Stimulated activated CD4-positive, alpha-beta T cell treated with anti-CD3 and anti-CD28 coated beads, Interleukin-12 subunit alpha, Interleukin-12 subunit beta, amount 100 ng/mL, for 48 hours (primary cell): Measurements from ENCODE around the gene ARL11.

Experiments used
- DNase-seq, 3 donors: peaks; one replicate each; pipeline ENCODE4 v3.0.0-alpha.2; 2020; ENCODE audit warnings: low read depth in 2 of 3, low spot score in 1 of 3

Gene ARL11

DNA sequence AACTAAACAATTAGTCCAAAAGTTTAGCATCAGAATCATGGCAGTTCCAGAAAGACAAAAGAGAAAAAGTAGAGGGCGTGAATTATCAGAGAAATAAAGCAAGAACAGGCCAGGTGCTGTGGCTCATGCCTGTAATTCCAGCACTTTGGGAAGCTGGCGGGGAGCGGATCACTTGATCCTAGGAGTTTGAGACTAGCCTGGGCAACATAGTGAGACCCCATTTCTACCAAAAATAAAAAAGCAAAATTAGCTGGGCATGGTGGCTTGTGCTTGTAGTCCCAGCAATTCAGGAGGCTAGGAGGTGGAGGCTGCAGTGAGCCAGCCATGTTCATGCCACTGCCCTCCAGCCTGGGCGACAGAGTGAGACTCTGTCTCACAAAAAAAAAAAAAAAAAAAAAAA, 18.4 kb downstream of the ARL11 start:
- DNase-seq = no peak

DNA sequence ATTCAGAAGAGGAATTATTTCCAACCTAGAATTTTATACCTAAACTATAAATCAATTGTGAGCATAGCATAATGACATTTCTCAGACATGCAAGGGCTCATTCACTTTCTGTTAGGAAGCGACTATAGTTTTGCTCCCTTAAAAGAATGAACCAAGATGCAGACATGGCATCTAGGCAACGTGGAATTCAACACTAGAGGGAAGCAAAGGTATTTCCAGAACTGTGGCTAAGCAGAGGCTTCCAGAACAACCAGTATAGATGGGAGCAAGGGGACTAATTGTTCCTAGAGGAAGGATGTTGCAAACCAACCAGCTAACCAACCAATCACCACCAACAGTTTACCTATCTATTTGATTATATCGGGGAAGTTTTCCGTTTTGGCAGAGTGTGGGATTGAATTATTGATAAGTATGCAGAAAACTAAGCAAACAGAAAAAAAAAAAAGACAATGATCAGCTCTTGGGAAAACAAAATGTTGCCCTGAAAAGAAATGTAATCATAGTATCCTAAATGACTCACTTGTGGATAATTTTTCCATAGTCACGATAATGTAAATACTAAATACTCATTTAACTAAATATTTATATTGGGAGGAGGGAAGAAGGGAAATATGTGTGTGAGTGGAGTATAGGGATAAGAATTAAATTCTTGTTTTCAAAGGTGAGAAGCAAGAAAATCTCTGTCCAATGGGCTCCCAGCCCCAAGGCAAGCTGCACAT, 21.1 kb downstream of the ARL11 start:
- no peak for DNase-seq

DNA sequence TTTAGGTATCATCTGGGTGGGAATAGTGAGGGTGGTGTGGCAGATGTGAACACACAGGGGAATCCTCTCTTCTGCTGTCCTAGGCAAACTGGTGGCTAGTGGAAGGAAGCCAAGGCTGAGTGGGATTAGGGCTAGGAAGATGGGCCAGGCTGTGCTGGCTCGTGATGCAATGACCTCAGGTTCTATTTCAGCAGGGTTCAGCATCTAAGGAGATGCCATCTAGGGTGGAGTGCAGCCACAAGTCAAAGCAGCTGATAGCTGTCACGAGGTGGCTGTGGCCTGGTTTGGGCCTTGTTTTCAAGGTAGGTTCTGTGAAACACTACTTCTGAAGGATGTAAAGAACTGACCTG, 21.6 kb downstream of the ARL11 start:
- DNase-seq = no peak

DNA sequence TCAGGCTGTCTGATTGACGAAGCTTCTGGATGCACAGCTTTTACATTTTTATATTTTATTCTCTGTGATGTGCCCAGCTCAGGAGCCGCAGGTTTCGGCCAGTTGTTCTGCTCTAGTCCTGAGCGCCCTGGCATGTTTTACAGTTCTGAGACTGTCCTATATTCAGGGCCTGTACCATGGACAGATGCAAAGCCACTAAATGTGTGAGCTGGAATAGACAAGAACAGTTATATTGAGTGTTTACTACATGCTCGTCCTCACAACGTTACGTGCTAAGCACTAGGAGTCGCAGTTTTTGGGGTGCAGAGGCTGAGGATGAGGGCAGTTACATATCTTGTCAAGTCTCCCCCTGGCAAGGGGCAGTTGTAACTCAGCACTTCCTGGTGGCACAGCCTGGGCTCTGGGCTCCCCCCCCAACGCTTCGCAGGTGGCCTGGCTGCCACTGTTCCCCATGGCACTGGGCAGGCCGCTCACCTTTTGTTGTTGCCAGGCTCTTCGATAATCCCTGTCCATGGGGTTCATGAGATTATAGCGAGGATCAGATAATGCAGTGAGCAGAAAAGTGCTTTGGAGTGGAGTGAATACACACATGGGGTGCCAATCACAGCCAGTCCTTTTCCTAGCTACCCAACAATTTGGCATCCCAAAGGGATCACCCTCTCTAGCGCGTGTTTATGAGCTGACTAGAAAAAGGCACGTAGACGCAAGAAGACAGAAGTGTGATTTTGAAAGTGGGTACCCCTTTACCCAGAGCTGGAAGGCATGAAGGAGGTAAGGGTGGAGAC, 23.5 kb downstream of the ARL11 start:
- no peak for DNase-seq

DNA sequence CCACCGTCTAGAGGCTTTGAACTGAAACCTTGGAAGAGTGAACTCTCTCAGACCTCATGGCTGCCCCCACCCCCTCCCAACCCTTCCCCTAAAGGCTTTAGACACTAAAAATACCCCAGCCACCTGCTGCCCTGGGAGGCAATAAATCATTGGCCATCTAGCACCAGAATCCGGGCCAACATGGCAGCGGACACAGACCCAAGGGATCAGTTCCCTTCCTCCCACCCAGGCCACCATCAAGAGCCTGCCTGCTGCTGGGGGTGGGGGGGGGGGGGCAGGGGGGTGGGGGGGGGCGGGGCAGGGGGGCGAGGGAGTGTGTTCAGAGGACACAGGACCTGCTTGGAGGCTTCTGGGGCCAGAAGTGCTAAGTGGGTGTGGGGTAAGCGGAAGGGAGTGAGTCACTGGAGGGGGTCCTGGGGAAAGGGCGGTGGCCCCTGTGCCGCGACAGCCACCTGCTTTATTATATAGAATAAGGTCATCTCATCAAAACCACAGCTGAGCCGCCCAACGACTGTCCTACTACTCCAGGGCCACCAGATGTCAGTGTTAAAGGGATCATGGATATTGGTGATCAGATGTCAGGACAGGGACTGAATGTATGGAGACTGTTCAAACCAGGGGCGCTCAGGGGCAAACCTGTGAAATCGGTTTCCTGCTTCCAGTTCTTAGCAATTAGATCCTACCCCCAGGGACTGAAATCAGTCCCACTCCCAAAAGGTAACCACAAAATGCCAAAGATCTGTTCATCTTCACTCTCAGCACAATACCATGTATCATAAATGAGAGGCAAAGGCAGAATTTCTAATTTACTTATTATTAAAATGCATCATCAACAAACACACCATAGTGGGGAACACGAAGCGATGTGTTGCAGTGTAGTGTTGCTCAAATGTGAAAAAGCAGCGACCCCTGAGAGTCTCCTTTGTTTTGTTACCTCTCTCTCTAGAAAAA, 24.3 kb downstream of the ARL11 start:
- DNase-seq = no peak

DNA sequence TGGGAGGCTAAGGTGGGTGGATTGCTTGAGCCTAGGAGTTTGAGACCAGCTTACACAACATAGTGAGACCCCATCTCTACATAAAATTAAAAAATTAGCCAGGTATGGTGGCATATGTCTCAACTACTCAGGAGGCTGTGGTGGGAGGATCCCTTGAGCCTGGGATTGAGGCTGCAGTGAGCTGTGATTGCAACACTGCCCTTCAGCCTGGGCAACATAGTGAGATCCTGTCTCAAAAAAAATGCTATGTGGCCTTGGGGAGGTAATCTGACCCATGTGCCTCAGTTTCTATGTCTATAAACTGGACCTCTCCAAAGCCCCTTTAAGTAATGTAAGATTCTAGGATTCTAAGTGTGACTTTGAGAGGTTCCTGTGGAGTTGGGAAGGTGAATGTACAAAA, 25.2 kb downstream of the ARL11 start:
- no peak for DNase-seq

DNA sequence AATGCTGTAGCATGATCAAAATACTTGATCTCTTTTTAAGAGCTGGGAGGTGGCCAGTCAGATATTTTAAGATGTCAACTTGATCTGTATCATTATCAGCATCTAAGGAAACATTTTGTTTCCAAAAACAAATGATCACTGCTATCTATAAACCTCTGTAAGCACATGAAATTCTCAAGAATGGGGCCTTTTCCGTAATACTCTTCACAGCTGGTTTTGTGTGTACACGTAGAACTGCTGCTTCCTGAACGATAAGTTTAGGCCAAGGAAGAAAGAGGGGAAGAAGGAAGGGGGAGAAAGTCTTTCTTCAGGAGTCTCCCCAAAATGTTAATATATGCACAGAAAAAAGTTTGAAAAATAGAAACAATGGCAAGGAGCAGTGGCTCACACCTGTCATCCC, 25.7 kb downstream of the ARL11 start:
- DNase-seq = no peak

DNA sequence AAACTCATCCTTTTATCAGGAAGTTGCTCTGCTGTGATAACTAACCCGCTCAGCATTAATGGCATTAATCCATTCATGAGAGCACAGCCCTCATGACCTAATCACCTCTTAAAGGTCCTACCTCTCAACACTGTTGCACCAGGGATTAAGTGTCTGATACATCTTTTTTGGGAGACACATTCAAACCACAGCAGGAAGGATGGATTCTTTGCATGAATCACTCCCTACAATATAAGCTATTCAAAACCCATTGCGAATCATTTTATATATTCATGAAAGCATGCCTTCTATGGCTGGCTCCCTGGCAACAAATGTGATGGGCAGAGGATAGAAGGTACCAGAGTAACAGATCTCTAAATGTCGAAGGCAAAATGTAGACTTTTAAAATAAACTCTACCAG, 27.6 kb downstream of the ARL11 start:
- DNase-seq = no peak

DNA sequence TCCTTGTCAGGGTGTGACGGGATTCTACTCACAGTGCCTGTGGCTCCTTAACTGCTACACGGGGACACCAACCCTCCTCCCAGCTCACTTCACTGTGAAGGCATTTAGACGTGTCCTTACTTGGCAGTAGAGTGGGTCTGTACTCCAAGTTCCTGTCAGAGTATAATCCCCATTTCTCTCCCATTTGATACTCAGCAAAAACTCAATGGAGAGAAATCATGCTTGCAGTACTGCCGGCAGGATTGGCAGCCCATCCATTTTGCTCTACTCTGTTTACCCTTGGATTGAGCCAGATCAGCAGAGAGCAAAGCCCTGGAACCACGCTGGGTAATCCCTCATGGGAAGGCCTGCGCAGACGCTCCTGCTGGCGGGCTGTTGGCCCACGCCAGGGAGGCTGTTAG, 28.9 kb downstream of the ARL11 start:
- DNase-seq = no peak

DNA sequence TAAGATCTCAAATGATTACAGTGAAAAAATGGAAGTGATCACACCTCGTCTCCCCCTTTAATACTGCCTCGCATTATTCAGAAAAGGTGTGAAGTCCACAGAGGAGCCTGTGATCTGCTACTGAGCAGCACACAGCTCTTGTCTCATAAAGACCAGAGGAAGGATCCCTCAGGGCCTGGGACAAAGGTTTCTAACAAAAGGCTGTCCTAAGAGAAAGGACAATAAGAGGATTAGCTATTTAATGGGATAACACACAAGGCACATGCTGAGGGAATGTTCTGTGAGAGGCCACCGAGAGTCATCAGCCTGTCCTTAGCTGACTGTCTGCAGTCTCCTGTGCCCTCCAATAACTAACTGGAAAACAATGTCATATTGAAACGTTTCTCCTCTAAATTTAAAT, 36.3 kb downstream of the ARL11 start:
- no peak for DNase-seq

DNA sequence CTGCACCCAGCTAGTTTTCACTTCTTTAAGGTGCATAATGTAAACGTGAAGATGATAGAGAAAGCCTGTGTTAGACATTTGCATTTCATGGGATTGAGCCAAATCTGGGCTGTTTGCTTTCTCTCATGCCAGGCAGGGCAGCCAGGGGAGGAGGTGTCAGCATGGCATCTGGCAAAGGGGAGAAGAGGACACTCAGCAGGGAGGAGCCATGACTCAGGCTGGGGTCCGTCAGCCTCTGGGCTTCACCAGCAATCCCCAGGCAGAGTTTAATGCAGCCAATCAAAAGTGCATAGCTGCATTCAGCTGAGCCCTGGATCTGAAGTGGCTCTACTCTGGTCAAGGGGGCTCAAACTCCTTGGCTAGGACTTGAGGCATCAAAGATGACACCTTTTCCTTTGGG, 39.5 kb downstream of the ARL11 start:
- DNase-seq = no peak

DNA sequence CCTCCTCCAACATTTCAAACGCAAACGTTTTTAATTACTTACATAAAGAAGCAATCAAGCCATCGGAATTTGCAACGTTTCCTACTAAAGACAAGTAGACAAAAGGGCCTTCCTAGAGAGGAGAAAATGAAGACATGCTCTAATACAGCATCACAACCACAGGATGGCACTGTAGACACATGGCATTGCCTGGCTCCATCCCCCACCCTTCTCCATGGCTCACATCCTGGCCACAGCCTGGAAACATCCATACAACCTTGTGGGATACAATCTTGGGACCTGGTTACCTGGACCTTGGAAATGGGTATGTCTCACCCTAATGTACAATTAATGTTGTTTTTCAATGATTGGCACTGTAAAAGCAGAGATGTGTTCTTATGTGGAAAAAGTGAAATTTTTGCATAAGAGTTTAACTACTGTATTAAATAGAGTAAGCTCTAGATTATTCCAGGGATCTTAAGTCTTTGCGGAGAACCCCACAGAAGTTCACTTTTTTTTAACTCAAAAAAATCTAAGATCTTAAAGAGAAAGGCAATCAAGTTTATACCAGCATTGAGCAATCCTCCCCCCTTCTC, 41.5 kb downstream of the ARL11 start:
- no peak for DNase-seq

DNA sequence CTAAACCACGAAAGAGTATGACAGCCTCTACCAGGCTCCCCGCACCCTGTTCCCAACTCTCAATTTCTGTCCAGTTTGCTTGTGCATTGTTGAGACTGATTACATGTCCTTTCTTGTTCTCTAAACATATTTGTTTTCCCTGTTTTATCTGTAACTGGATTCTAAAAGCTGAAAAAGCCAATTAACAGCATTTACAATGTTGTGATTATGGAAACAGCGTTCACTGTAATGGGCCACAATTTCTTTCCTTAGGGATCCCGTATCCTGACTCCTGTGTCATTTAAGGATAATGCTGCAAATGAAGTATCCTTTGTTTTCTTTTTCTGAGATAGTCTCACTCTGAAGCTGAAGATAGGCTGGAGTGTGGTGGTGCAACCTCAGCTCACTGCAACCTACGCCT, 42.5 kb downstream of the ARL11 start:
- DNase-seq = no peak

DNA sequence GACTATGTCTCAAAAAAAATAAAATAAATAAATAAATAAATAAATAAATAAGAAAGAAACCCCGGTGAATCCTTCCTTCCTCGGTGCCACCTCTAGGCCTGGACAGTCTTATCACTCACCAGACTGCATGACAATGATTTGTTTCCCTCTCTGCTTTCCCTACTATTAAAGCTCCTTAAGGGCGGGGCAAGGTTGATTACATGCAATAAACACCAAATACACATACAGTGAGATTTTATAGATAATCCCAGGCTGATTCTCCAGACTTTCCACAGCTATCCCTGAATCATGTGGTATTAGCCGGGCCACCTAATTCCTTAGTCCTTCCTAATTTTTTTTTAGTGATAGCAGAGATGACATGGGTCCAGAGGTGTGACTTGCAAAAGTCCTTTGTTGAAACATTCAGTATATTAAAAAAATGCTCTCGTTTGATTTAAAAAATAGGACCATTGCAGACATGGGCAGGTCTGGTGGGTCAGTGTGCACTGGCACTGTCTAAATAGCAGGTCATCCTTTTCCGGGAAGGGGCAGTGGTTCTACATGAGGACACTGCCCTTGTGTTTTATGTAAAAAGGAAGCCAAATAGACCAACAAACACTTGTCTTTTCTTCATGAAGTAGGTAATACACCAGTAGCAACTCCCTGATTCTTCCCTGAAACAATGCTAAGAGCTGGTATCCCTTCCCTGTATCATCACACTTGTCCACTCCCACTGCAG, 48.4 kb downstream of the ARL11 start:
- no peak for DNase-seq

DNA sequence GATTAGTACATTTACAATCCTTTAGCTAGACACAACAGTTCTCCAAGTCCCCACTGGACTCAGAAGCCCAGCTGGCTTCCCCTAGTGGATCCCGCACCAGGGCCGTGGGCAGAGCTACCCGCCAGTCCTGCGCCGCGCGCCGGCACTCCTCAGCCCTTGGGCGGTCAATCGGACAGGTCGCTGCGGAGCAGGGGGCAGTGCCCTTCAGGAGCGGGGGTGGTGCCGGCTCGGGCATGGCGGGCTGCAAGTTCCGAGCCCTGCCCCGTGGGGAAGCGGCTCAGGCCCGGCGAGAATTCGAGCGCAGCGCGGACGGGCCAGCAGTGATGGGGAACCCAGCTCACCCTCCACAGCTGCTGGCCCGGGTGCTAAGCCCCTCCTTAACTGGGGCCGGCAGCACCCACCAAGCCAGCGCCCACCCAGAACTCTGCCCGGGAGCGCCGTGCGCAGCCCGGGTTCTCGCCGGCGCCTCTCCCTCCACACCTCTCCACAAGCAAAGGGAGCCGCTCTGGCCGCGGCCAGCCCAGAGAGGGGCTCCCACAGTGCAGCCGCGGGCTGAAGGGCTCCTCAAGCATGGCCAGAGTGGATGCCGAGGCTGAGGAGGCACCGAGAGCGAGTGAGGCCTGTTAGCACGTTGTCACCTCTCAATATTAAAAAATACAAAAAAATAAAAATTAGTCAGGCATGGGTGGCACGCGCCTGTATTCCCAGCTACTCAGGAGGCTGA, 50.0 kb downstream of the ARL11 start:
- no peak for DNase-seq

DNA sequence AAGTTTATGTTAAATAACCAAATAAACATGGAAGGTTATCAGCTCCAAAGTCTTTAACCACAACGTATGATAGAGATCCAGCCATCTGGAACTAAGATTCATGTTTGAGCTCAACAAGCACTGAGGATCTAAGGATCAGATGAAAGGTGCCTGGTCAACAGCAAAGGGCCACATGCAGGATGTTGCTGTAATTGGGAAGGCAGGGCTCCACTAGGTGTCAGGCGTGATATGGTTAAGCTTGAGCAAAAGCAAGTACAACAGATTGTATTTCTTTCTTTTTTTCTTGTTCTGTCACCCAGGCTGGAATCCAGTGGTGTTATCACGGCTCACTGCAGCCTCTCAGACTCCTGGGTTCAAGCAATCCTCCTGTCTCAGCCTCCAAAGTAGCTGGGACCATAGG, 50.9 kb downstream of the ARL11 start:
- no peak for DNase-seq

DNA sequence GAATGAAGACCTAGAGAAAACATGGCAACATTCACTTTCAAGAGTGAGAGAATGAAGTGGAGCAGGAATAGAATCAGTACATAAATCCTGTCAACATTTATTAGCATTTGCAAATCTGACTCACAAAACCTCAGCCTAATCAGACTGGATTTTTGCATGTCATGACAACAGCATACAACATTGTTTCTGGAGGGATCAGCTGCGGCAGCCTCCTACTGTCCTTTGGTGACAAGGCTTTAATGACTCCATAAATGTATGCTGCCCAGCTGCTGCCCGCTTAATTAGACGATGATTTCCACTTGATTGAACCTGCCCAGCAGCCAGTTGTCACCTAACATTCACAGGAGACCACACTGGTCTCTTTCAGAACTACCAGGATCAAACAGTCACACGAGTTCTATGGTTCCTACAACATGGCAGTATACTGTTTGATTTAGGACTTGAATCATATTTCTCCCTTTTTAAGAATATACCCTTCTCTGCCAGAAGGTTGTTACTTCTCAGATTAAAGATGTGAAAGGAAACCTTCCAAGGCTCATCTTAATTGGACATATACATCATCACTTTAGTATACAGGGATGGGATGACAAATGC, 53.6 kb downstream of the ARL11 start:
- DNase-seq = no peak
